ENCODE measurements around the gene JAK1.
"Not testable (repeated sequence)": the region's sequence is repeated elsewhere in the genome, so short reads cannot be mapped to it uniquely, and the experiment has no call there.

Gene JAK1

GRCh38 chr1:64966158-64966971 lies at the start of gene JAK1:
JAK1 (minus strand) TSS chr1:64966549; CDS start chr1:64886264, 80,285 bp downstream.
- no peak for DNase-seq

GRCh38 chr1:65014321-65014720 lies 48.0 kb upstream of the JAK1 start:
- DNase-seq: no peak

GRCh38 chr1:65011983-65012382 lies 45.6 kb upstream of the JAK1 start:
- no peak for DNase-seq

- DNase-seq: no peak
These were observed 43.5 kb upstream of the JAK1 start for GRCh38 chr1:65009724-65010420.

GRCh38 chr1:65009176-65009575 lies 42.8 kb upstream of the JAK1 start:
- DNase-seq: no peak

GRCh38 chr1:65006806-65007205 lies 40.5 kb upstream of the JAK1 start:
- no peak for DNase-seq

- DNase-seq: no peak
These were observed 36.9 kb upstream of the JAK1 start for GRCh38 chr1:65003316-65003664.

- DNase-seq: no peak
These were observed 36.4 kb upstream of the JAK1 start for GRCh38 chr1:65002508-65003315.

- DNase-seq: no peak
These were observed 35.8 kb upstream of the JAK1 start for GRCh38 chr1:65002156-65002507.

- no peak for DNase-seq
These were observed 35.0 kb upstream of the JAK1 start for GRCh38 chr1:65001231-65001792.

- not testable (repeated sequence) for DNase-seq
These were observed 32.1 kb upstream of the JAK1 start for GRCh38 chr1:64998425-64998948.

GRCh38 chr1:64996541-64997257 lies 30.4 kb upstream of the JAK1 start:
- DNase-seq: no peak

- no peak for DNase-seq
These were observed 29.0 kb upstream of the JAK1 start for GRCh38 chr1:64995316-64995715.

GRCh38 chr1:64986903-64987871 lies 20.8 kb upstream of the JAK1 start:
- DNase-seq: no peak

- DNase-seq: no peak
These were observed 18.4 kb upstream of the JAK1 start for GRCh38 chr1:64984737-64985136.

GRCh38 chr1:64984106-64984505 lies 17.8 kb upstream of the JAK1 start:
- DNase-seq: no peak

- no peak for DNase-seq
These were observed 16.8 kb upstream of the JAK1 start for GRCh38 chr1:64983110-64983509.

- DNase-seq: no peak
These were observed 15.5 kb upstream of the JAK1 start for GRCh38 chr1:64981601-64982533.

- no peak for DNase-seq
These were observed 14.6 kb upstream of the JAK1 start for GRCh38 chr1:64980745-64981600.
